Fibroblast of pulmonary artery (primary cell): ENCODE measurements around the gene EFNA2.

Experiments
- DNase-seq: peaks from one replicate; pipeline ENCODE4 v3.0.0-alpha.2; 2010; ENCODE audit warnings: low read depth
- H3K4me3 ChIP-seq: replicated peaks from 2 replicates; pipeline ENCODE4 v1.5.1; 2011; ENCODE audit warnings: low read depth, mild to moderate bottlenecking, control low read depth, low read length, moderate library complexity
- CTCF ChIP-seq: IDR thresholded peaks from 2 replicates; pipeline ENCODE4 v1.5.1; 2011; ENCODE audit warnings: mild to moderate bottlenecking, control low read depth, low read length, inconsistent platforms; ENCODE audit errors: missing control alignments

Gene EFNA2

GRCh38 chr19:1254081-1254527, 31.6 kb upstream of the EFNA2 start:
- DNase-seq = no peak
- peak overlapping the region; percentile 85 for H3K4me3 ChIP-seq
- no peak for TF ChIP-seq CTCF

- H3K4me3 ChIP-seq = no peak overlapping the region
- no peak for TF ChIP-seq CTCF
These were observed 31.0 kb upstream of the EFNA2 start for GRCh38 chr19:1254530-1255185.

GRCh38 chr19:1255186-1256161, 30.2 kb upstream of the EFNA2 start:
- no peak overlapping the region for H3K4me3 ChIP-seq
- DNase-seq = no peak

More at GRCh38 chr19:1254530-1255185, 31.0 kb upstream of the EFNA2 start:
- DNase-seq = no peak

GRCh38 chr19:1256646-1257474, 28.8 kb upstream of the EFNA2 start:
- TF ChIP-seq CTCF = no peak
- H3K4me3 ChIP-seq = no peak overlapping the region
- DNase-seq = no peak

More at GRCh38 chr19:1255186-1256161, 30.2 kb upstream of the EFNA2 start:
- no peak for TF ChIP-seq CTCF

GRCh38 chr19:1257475-1258162, 28.1 kb upstream of the EFNA2 start:
- H3K4me3 ChIP-seq = no peak overlapping the region
- no peak for DNase-seq
- no peak for TF ChIP-seq CTCF

GRCh38 chr19:1258163-1258492, 27.5 kb upstream of the EFNA2 start:
- TF ChIP-seq CTCF = no peak
- H3K4me3 ChIP-seq = no peak overlapping the region

More at GRCh38 chr19:1258163-1258492, 27.5 kb upstream of the EFNA2 start:
- DNase-seq = no peak
